ENCODE results near the gene TVP23B. TPM values are rescaled to one million over a fixed set of nuclear protein-coding genes. Genes with fewer than 3 reads are reported as not detected.
"Not testable (repeated sequence)": the region's sequence is repeated elsewhere in the genome, so short reads cannot be mapped to it uniquely, and the experiment has no call there.

Gene TVP23B
- total RNA-seq, 3 donors from 2014 or later, result 36.2 to 42.9 (median 42.0) TPM

- not testable (repeated sequence) for H3K4me3 Mint-ChIP-seq; ATAC-seq; H3K27me3 Mint-ChIP-seq (ENCODE audit: low read depth); H3K9me3 Mint-ChIP-seq; H3K4me1 Mint-ChIP-seq (ENCODE audit: low read depth); DNase-seq; H3K36me3 Mint-ChIP-seq (ENCODE audit: insufficient read depth)
Measured at GRCh38 chr17:18758344-18758743, 22.6 kb upstream of the TVP23B start.

GRCh38 chr17:18760221-18760620, 20.8 kb upstream of the TVP23B start:
- ATAC-seq; DNase-seq; H3K36me3 Mint-ChIP-seq (ENCODE audit: insufficient read depth): not testable (repeated sequence)

GRCh38 chr17:18770572-18770971, 10.4 kb upstream of the TVP23B start:
- DNase-seq; ATAC-seq; H3K27me3 Mint-ChIP-seq (ENCODE audit: low read depth); H3K36me3 Mint-ChIP-seq (ENCODE audit: insufficient read depth); H3K4me3 Mint-ChIP-seq; H3K4me1 Mint-ChIP-seq (ENCODE audit: low read depth); H3K9me3 Mint-ChIP-seq: not testable (repeated sequence)

More at GRCh38 chr17:18760221-18760620, 20.8 kb upstream of the TVP23B start:
- not testable (repeated sequence) for H3K9me3 Mint-ChIP-seq; H3K27me3 Mint-ChIP-seq (ENCODE audit: low read depth); H3K4me1 Mint-ChIP-seq (ENCODE audit: low read depth); H3K4me3 Mint-ChIP-seq

GRCh38 chr17:18771066-18771465, 9.9 kb upstream of the TVP23B start:
- H3K36me3 Mint-ChIP-seq (ENCODE audit: insufficient read depth); H3K27me3 Mint-ChIP-seq (ENCODE audit: low read depth); ATAC-seq; H3K9me3 Mint-ChIP-seq; DNase-seq; H3K4me3 Mint-ChIP-seq; H3K4me1 Mint-ChIP-seq (ENCODE audit: low read depth): not testable (repeated sequence)

- peaks cover 9% of the 10 kb centered on the region for H3K27me3 Mint-ChIP-seq (ENCODE audit: low read depth)
- no peaks in the 10 kb centered on the region for H3K9me3 Mint-ChIP-seq
- no peak overlapping the region for H3K4me3 Mint-ChIP-seq
- no peaks in the 10 kb centered on the region for H3K36me3 Mint-ChIP-seq (ENCODE audit: insufficient read depth)
- H3K4me1 Mint-ChIP-seq (ENCODE audit: low read depth), result no peaks in the 10 kb centered on the region
- DNase-seq (no peak), ATAC-seq (no peak)
Measured at GRCh38 chr17:18772471-18772870, 8.5 kb upstream of the TVP23B start.

- not testable (repeated sequence) for H3K9me3 Mint-ChIP-seq; H3K27me3 Mint-ChIP-seq (ENCODE audit: low read depth); DNase-seq; H3K36me3 Mint-ChIP-seq (ENCODE audit: insufficient read depth); ATAC-seq
- H3K4me1 Mint-ChIP-seq (ENCODE audit: low read depth), result peaks cover 21% of the 10 kb centered on the region
- H3K4me3 Mint-ChIP-seq, result peak overlapping the region; percentile 80
Measured at GRCh38 chr17:18781805-18782204, 822 bp downstream of the TVP23B start.

- not testable (repeated sequence) for H3K9me3 Mint-ChIP-seq, DNase-seq
Measured at GRCh38 chr17:18785933-18786332, 5.0 kb downstream of the TVP23B start.

GRCh38 chr17:18786890-18787289, 5.9 kb downstream of the TVP23B start:
- H3K4me1 Mint-ChIP-seq (ENCODE audit: low read depth), result peaks cover 26% of the 10 kb centered on the region
- ATAC-seq; H3K9me3 Mint-ChIP-seq; DNase-seq; H3K4me3 Mint-ChIP-seq; H3K27me3 Mint-ChIP-seq (ENCODE audit: low read depth): not testable (repeated sequence)
- peaks cover 13% of the 10 kb centered on the region for H3K36me3 Mint-ChIP-seq (ENCODE audit: insufficient read depth)

More at GRCh38 chr17:18785933-18786332, 5.0 kb downstream of the TVP23B start:
- Mint-ChIP-seq H3K4me1 (ENCODE audit: low read depth) (peaks cover 27% of the 10 kb centered on the region), H3K36me3 (ENCODE audit: insufficient read depth) (peaks cover 13% of the 10 kb centered on the region)
- H3K4me3 Mint-ChIP-seq; ATAC-seq; H3K27me3 Mint-ChIP-seq (ENCODE audit: low read depth): not testable (repeated sequence)

GRCh38 chr17:18791402-18791801, 10.4 kb downstream of the TVP23B start:
- not testable (repeated sequence) for DNase-seq; H3K36me3 Mint-ChIP-seq (ENCODE audit: insufficient read depth); H3K9me3 Mint-ChIP-seq; H3K4me3 Mint-ChIP-seq; H3K27me3 Mint-ChIP-seq (ENCODE audit: low read depth)
- peak in 1 of 2 donors; percentile 58 for ATAC-seq
- H3K4me1 Mint-ChIP-seq (ENCODE audit: low read depth), result peaks cover 15% of the 10 kb centered on the region

- not testable (repeated sequence) for H3K9me3 Mint-ChIP-seq; H3K27me3 Mint-ChIP-seq (ENCODE audit: low read depth); DNase-seq; H3K4me3 Mint-ChIP-seq; H3K4me1 Mint-ChIP-seq (ENCODE audit: low read depth); ATAC-seq
- peaks cover 11% of the 10 kb centered on the region for H3K36me3 Mint-ChIP-seq (ENCODE audit: insufficient read depth)
Measured at GRCh38 chr17:18794841-18795240, 13.9 kb downstream of the TVP23B start.

GRCh38 chr17:18796887-18797286, 15.9 kb downstream of the TVP23B start:
- not testable (repeated sequence) for DNase-seq; H3K4me3 Mint-ChIP-seq; H3K4me1 Mint-ChIP-seq (ENCODE audit: low read depth); H3K9me3 Mint-ChIP-seq; H3K27me3 Mint-ChIP-seq (ENCODE audit: low read depth); ATAC-seq
- peaks cover 14% of the 10 kb centered on the region for H3K36me3 Mint-ChIP-seq (ENCODE audit: insufficient read depth)

- ATAC-seq; H3K4me1 Mint-ChIP-seq (ENCODE audit: low read depth); H3K9me3 Mint-ChIP-seq; DNase-seq; H3K27me3 Mint-ChIP-seq (ENCODE audit: low read depth); H3K4me3 Mint-ChIP-seq: not testable (repeated sequence)
- H3K36me3 Mint-ChIP-seq (ENCODE audit: insufficient read depth), result peaks cover 13% of the 10 kb centered on the region
Measured at GRCh38 chr17:18803458-18804245, 22.7 kb downstream of the TVP23B start.

GRCh38 chr17:18815924-18816323, 34.9 kb downstream of the TVP23B start:
- not testable (repeated sequence) for H3K36me3 Mint-ChIP-seq (ENCODE audit: insufficient read depth); H3K4me1 Mint-ChIP-seq (ENCODE audit: low read depth); H3K27me3 Mint-ChIP-seq (ENCODE audit: low read depth); H3K4me3 Mint-ChIP-seq; ATAC-seq; DNase-seq; H3K9me3 Mint-ChIP-seq

- DNase-seq (peak; percentile 17), ATAC-seq (peak; percentile 70 to 81)
- H3K36me3 Mint-ChIP-seq (ENCODE audit: insufficient read depth); H3K4me3 Mint-ChIP-seq; H3K4me1 Mint-ChIP-seq (ENCODE audit: low read depth); H3K27me3 Mint-ChIP-seq (ENCODE audit: low read depth); H3K9me3 Mint-ChIP-seq: not testable (repeated sequence)
Measured at GRCh38 chr17:18816489-18817371, 35.7 kb downstream of the TVP23B start.
